ENCODE data around the gene GPRC5D.

DNA sequence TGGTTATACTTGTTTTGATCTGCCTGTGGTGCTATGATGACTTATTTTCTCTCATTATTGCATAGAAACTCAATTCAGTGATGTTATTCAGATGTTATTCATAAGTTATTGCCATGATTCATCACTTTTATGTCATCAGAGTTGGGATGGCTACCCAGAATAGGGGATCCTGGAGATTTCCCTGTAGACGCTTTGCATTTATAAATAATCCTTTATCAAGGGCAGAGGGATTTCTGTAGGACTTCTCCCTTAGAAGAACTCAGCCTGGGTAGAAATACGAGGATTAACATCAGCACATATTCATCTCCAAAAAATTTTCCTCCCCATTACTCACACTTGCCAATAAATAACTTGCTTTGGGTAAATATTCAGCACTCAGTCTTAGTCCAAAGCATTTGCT is 55.7 kb downstream of the GPRC5D start:
- TF ChIP-seq, protein P1, sequence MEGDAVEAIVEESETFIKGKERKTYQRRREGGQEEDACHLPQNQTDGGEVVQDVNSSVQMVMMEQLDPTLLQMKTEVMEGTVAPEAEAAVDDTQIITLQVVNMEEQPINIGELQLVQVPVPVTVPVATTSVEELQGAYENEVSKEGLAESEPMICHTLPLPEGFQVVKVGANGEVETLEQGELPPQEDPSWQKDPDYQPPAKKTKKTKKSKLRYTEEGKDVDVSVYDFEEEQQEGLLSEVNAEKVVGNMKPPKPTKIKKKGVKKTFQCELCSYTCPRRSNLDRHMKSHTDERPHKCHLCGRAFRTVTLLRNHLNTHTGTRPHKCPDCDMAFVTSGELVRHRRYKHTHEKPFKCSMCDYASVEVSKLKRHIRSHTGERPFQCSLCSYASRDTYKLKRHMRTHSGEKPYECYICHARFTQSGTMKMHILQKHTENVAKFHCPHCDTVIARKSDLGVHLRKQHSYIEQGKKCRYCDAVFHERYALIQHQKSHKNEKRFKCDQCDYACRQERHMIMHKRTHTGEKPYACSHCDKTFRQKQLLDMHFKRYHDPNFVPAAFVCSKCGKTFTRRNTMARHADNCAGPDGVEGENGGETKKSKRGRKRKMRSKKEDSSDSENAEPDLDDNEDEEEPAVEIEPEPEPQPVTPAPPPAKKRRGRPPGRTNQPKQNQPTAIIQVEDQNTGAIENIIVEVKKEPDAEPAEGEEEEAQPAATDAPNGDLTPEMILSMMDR (conservative IDR thresholded peaks at IDR 0.05 in 1 of 2, IDR thresholded peaks at IDR 0.05 in 1 of 2; ENCODE audit: low read depth in 1 of 2, low read length in 2 of 2), result no peak
- TF ChIP-seq EZH2 (IDR thresholded peaks at IDR 0.05; ENCODE audit: low read length, missing control alignments), result no peak

All from fibroblast of lung (primary cell).